HCT116 (cell line): Measurements from ENCODE around the gene DRICH1. TPM values are rescaled to one million over a fixed set of nuclear protein-coding genes. Genes with fewer than 3 reads are reported as not detected.

Source experiments
- ATAC-seq: fragments of 200-7000 bp; cut with Tn5 transposase; 2 replicates; pipeline ENCODE4 v1.9.1; 2020; ENCODE audit warnings: mild to moderate bottlenecking, moderate library complexity
- BruUV-seq: library from RNA; stranded (reverse); fragments of 400-500 nt; replicated peaks from 2 replicates; lab custom pipeline; 2021; lab: Mats Ljungman, UMichigan
- CTCF ChIA-PET: fragments of 300-600 bp; sonication (Branson Sonifier 250); formaldehyde crosslinking; loops from one replicate; lab custom pipeline; 2021; ENCODE audit warnings: antibody characterized with exemption; lab: Charles Lee
- POLR2A ChIA-PET: fragments of 300-600, 350-600 bp; sonication (Branson Sonifier 250); formaldehyde crosslinking; loops from one replicate; lab custom pipeline; 2021; ENCODE audit warnings: antibody characterized with exemption; lab: Charles Lee
- RAD21 ChIA-PET, 2 experiments: fragments of 300-600 bp; sonication (Branson Sonifier 250); formaldehyde crosslinking; loops; one replicate each; lab custom pipeline; 2023; ENCODE audit warnings: low total read pairs in 2 of 2; ENCODE audit not compliant: uncharacterized antibody in 2 of 2, unreplicated experiment in 2 of 2, low non-redundant PET in 1 of 2; lab: Charles Lee
- DNase-seq: peaks from one replicate; pipeline ENCODE4 v3.0.0-alpha.2; 2010; ENCODE audit warnings: low read depth, low spot score
- H2AFZ ChIP-seq: fragments of 200-600 bp; shearing (Covaris generic), sonication (generic); 2 replicates; pipeline ENCODE4 v1.6.1; 2017; ENCODE audit warnings: low read depth, mixed run types, mixed read lengths, antibody characterized with exemption, low read length; ENCODE audit not compliant: poor library complexity, severe bottlenecking
- H3K27ac ChIP-seq: 2 replicates; pipeline ENCODE4 v1.5.1; 2012; ENCODE audit warnings: low read depth, low read length
- H3K27me3 ChIP-seq: fragments of 200-600 bp; sonication (generic); 2 replicates; pipeline ENCODE4 v1.6.1; 2016; ENCODE audit warnings: mixed run types, low read length, mixed read lengths; ENCODE audit not compliant: insufficient read depth
- H3K36me3 ChIP-seq, 2 experiments: fragments of 200-500 bp in 1 of 2; fragments of 200-600 bp in 1 of 2; sonication (Bioruptor generic) in 1 of 2; sonication (generic) in 1 of 2; 2 replicates each; pipeline versions ENCODE4 v1.5.1 to v1.6.1; 2014 to 2016; ENCODE audit warnings: low read length in 2 of 2, inconsistent platforms in 1 of 2, mixed read lengths in 1 of 2, mixed run types in 1 of 2; ENCODE audit not compliant: insufficient read depth in 2 of 2, control insufficient read depth in 1 of 2
- H3K4me1 ChIP-seq, 2 experiments: fragments of 200-600 bp in 1 of 2; sonication (generic) in 1 of 2; 2 replicates each; pipeline versions ENCODE4 v1.5.1 to v1.6.1; 2012 to 2017; ENCODE audit warnings: low read length in 2 of 2, inconsistent platforms in 1 of 2, mild to moderate bottlenecking in 1 of 2, mixed read lengths in 1 of 2, mixed run types in 1 of 2, moderate library complexity in 1 of 2; ENCODE audit not compliant: insufficient read depth in 2 of 2, control insufficient read depth in 1 of 2
- H3K4me2 ChIP-seq: fragments of 200-600 bp; sonication (generic); 2 replicates; pipeline ENCODE4 v1.6.1; 2017; ENCODE audit warnings: mixed run types, low read length, mixed read lengths
- H3K4me3 ChIP-seq, 2 experiments: fragments of 200-600 bp in 1 of 2; sonication (generic) in 1 of 2; replicated peaks in 1 of 2; 2 replicates each; pipeline ENCODE4 v1.5.1; 2011 to 2016; ENCODE audit warnings: low read length in 2 of 2, control low read depth in 1 of 2, low read depth in 1 of 2, mild to moderate bottlenecking in 1 of 2, mixed read lengths in 1 of 2, mixed run types in 1 of 2
- H3K79me2 ChIP-seq: fragments of 200-600 bp; sonication (generic); 2 replicates; pipeline ENCODE4 v1.6.1; 2017; ENCODE audit warnings: mild to moderate bottlenecking, mixed run types, low read length, moderate library complexity, mixed read lengths; ENCODE audit not compliant: insufficient read depth
- H3K9ac ChIP-seq: fragments of 200-600 bp; sonication (generic); 2 replicates; pipeline ENCODE4 v1.6.1; 2016; ENCODE audit warnings: low read length, mixed read lengths
- H3K9me2 ChIP-seq: fragments of 200-600 bp; sonication (generic), shearing (Covaris generic); 2 replicates; pipeline ENCODE4 v1.6.1; 2017; ENCODE audit warnings: mixed run types, mild to moderate bottlenecking, moderate library complexity; ENCODE audit not compliant: insufficient read depth
- H3K9me3 ChIP-seq, 2 experiments: fragments of 200-500 bp in 1 of 2; fragments of 200-600 bp in 1 of 2; sonication (Bioruptor generic) in 1 of 2; sonication (generic) in 1 of 2; 2 replicates each; pipeline ENCODE4 v1.6.1; 2014 to 2017; ENCODE audit warnings: low read length in 2 of 2, mixed read lengths in 2 of 2, inconsistent platforms in 1 of 2, low read depth in 1 of 2, mild to moderate bottlenecking in 1 of 2, mixed run types in 1 of 2, moderate library complexity in 1 of 2; ENCODE audit not compliant: control insufficient read depth in 1 of 2, insufficient read depth in 1 of 2
- H4K20me1 ChIP-seq: fragments of 200-600 bp; sonication (generic), shearing (Covaris generic); 2 replicates; pipeline ENCODE4 v1.6.1; 2017; ENCODE audit warnings: mixed run types, mild to moderate bottlenecking, moderate library complexity; ENCODE audit not compliant: insufficient read depth
- CBX3 ChIP-seq: IDR thresholded peaks from 2 replicates; pipeline ENCODE4 v1.6.1; 2012; ENCODE audit warnings: low read depth
- CEBPB ChIP-seq: IDR thresholded peaks from 2 replicates; pipeline ENCODE4 v1.6.1; 2012; ENCODE audit warnings: low read depth
- CTCF ChIP-seq, 3 experiments: fragments of 200-600 bp in 1 of 3; sonication (generic) in 1 of 3; IDR thresholded peaks in 2 of 3; conservative IDR thresholded peaks in 1 of 3; 2 replicates each; pipeline ENCODE4 v1.5.1; 2012 to 2017; ENCODE audit warnings: low read depth in 2 of 3, low read length in 2 of 3, antibody characterized with exemption in 1 of 3, borderline replicate concordance in 1 of 3, control low read depth in 1 of 3, mild to moderate bottlenecking in 1 of 3, mixed read lengths in 1 of 3, mixed run types in 1 of 3, moderate library complexity in 1 of 3; ENCODE audit not compliant: insufficient read depth in 1 of 3
- EGR1 ChIP-seq: IDR thresholded peaks from 2 replicates; pipeline ENCODE4 v1.6.1; 2012; ENCODE audit warnings: low read depth
- ELF1 ChIP-seq: IDR thresholded peaks from 2 replicates; pipeline ENCODE4 v1.6.1; 2012; ENCODE audit warnings: low read depth, borderline replicate concordance
- EZH2phosphoT487 ChIP-seq: fragments of 200-600 bp; IDR thresholded peaks from 2 replicates; pipeline ENCODE4 v1.6.1; 2018; ENCODE audit warnings: antibody characterized with exemption, borderline replicate concordance
- FOSL1 ChIP-seq: IDR thresholded peaks from 2 replicates; pipeline ENCODE4 v1.6.1; 2012; ENCODE audit warnings: low read depth
- JUND ChIP-seq: IDR thresholded peaks from 2 replicates; pipeline ENCODE4 v1.6.1; 2012
- MAX ChIP-seq: IDR thresholded peaks from 2 replicates; pipeline ENCODE4 v1.6.1; 2012
- POLR2A ChIP-seq: IDR thresholded peaks from 2 replicates; pipeline ENCODE4 v1.7.0; 2011; ENCODE audit warnings: borderline replicate concordance; ENCODE audit not compliant: insufficient read depth, insufficient read length; ENCODE audit errors: extremely low read depth
- SIN3A ChIP-seq: IDR thresholded peaks from 2 replicates; pipeline ENCODE4 v1.6.1; 2012; ENCODE audit warnings: low read depth
- SRF ChIP-seq: IDR thresholded peaks from 2 replicates; pipeline ENCODE4 v1.6.1; 2012; ENCODE audit warnings: low read depth
- YY1 ChIP-seq: IDR thresholded peaks from 2 replicates; pipeline ENCODE4 v1.6.1; 2011; ENCODE audit warnings: low read length, low read depth, moderate library complexity, mild to moderate bottlenecking; ENCODE audit not compliant: insufficient replicate concordance; ENCODE audit errors: extremely low read depth
- ZBTB33 ChIP-seq: IDR thresholded peaks from 2 replicates; pipeline ENCODE4 v1.6.1; 2011; ENCODE audit warnings: mild to moderate bottlenecking, low read length, moderate library complexity; ENCODE audit not compliant: insufficient replicate concordance; ENCODE audit errors: extremely low read depth
- ZFX ChIP-seq: fragments of 450-650 bp; IDR thresholded peaks from 2 replicates; pipeline ENCODE4 v1.6.1; 2017
- intact Hi-C: fragments of 100-400 bp; cut with micrococcal nuclease; formaldehyde crosslinking; loops from 2 replicates; pipeline ENCODE4 v1.10.0; 2022
- total RNA-seq: library from RNA; stranded (reverse); gene quantifications from one replicate; pipeline ENCODE4 v1.2.1, GENCODE V29; 2021; ENCODE audit not compliant: unreplicated experiment
- TF ChIP-seq, protein P1 (sequence below): IDR thresholded peaks from 2 replicates; pipeline ENCODE4 v1.6.1; 2012

The DRICH1 gene
- total RNA-seq, 1 experiment from 2014 or later, result 0.44 TPM

GRCh38 chr22:23579280-23579679 is 52.8 kb downstream of the DRICH1 start:
- Histone ChIP-seq H3K79me2 (no peaks in the 10 kb centered on the region), H3K27ac (no peak overlapping the region), H3K27me3 (no peaks in the 10 kb centered on the region), H4K20me1 (no peaks in the 10 kb centered on the region), H3K36me3 (no peaks in the 10 kb centered on the region), H3K9me2 (no peaks in the 10 kb centered on the region), H3K9ac (no peak overlapping the region), H3K4me2 (no peak overlapping the region), H3K4me1 (no peaks in the 10 kb centered on the region), H2AFZ (no peak overlapping the region), H3K9me3 (no peaks in the 10 kb centered on the region), H3K4me3 (no peak overlapping the region)
- intact Hi-C loops, result no loop called here
- DNase-seq (no peak), ATAC-seq (no peak)
- BruUV-seq, result no TSS peak
- POLR2A ChIA-PET, result no interaction called here
- RAD21 ChIA-PET, result no interaction called here
- TF ChIP-seq FOSL1, result no peak
- no peak for TF ChIP-seq SIN3A
- no peak for TF ChIP-seq MAX
- no peak for TF ChIP-seq POLR2A
- no peak for TF ChIP-seq CTCF (IDR thresholded peaks at IDR 0.05 in 2 of 3, conservative IDR thresholded peaks at IDR 0.05 in 1 of 3; ENCODE audit: borderline replicate concordance in 1 of 3, insufficient read depth in 1 of 3, low read depth in 2 of 3, low read length in 2 of 3)
- TF ChIP-seq ELF1, result no peak
- TF ChIP-seq CBX3, result no peak
- no peak for TF ChIP-seq CEBPB
- no peak for TF ChIP-seq YY1
- TF ChIP-seq ZBTB33, result no peak
- TF ChIP-seq EZH2phosphoT487, result no peak
- TF ChIP-seq, protein P1, sequence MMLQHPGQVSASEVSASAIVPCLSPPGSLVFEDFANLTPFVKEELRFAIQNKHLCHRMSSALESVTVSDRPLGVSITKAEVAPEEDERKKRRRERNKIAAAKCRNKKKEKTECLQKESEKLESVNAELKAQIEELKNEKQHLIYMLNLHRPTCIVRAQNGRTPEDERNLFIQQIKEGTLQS, result no peak
- TF ChIP-seq ZFX, result no peak
- TF ChIP-seq SRF, result no peak
- no peak for TF ChIP-seq EGR1
- no peak for TF ChIP-seq JUND
- CTCF ChIA-PET, result interaction anchor here (1.0 kb wide), 1 partner anchor 12 kb away, joined by 4 read pairs; no protein-coding TSS in a partner anchor
